NT2/D1 (cell line): ENCODE data around the gene WDFY3.

Source experiments
- SUZ12 ChIP-seq: IDR thresholded peaks from 2 replicates; pipeline ENCODE4 v1.6.1; 2011; ENCODE audit not compliant: insufficient read length, insufficient read depth; ENCODE audit errors: extremely low read depth
- YY1 ChIP-seq: IDR thresholded peaks from 2 replicates; pipeline ENCODE4 v1.6.1; 2011; ENCODE audit not compliant: insufficient read length, insufficient read depth
- ZNF274 ChIP-seq: IDR thresholded peaks from 2 replicates; pipeline ENCODE4 v1.6.1; 2011; ENCODE audit warnings: mild to moderate bottlenecking, low read depth, low read length

- no peak for TF ChIP-seq ZNF274
- no peak for TF ChIP-seq YY1
- TF ChIP-seq SUZ12 = no peak
Observed at GRCh38 chr4:84632092-84632491, 334.4 kb downstream of the WDFY3 start.
